ENCODE measurements around the gene ARIH2. TPM values are rescaled to one million over a fixed set of nuclear protein-coding genes. Genes with fewer than 3 reads are reported as not detected.

Gene ARIH2
- total RNA-seq, 1 donor from 2014 or later: 157 TPM

- H3K9me3 Mint-ChIP-seq: no peaks in the 10 kb centered on the region
- no peaks in the 10 kb centered on the region for H3K27me3 Mint-ChIP-seq
- DNase-seq: no peak
- H3K4me1 Mint-ChIP-seq: peaks cover 18% of the 10 kb centered on the region
- peak overlapping the region; percentile 38 for H3K4me3 Mint-ChIP-seq
- peaks cover 59% of the 10 kb centered on the region for H3K36me3 Mint-ChIP-seq (ENCODE audit: low read depth)
- H3K27ac Mint-ChIP-seq: no peak overlapping the region
- intact Hi-C loops (cut with micrococcal nuclease): no loop called here
Measured at GRCh38 chr3:48966876-48967361, 48.3 kb downstream of the ARIH2 start.

DNA sequence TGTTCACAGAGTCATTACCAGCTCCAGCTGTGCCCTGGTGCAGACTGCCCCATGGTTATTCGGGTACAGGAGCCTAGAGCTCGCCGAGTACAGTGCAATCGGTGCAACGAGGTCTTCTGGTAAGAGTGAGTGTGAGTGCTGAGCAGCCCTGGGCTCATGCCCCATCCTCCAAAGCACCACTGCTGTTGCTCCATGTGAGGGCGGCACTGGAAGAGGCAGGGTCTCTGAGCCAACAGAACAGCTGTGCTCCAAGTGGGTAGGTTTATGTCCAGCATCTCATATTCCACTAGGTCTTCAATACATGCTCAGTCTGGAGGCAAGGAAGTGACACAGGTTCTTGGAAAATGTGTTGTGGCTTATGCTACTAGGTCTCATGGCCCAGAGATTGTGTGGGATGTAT is 51.9 kb downstream of the ARIH2 start:
- no peak overlapping the region for H3K4me3 Mint-ChIP-seq
- H3K27ac Mint-ChIP-seq: peak overlapping the region; percentile 49
- H3K36me3 Mint-ChIP-seq (ENCODE audit: low read depth): peaks cover 63% of the 10 kb centered on the region
- peaks cover 14% of the 10 kb centered on the region for H3K4me1 Mint-ChIP-seq
- no peaks in the 10 kb centered on the region for H3K27me3 Mint-ChIP-seq
- intact Hi-C loops (cut with micrococcal nuclease): no loop called here
- no peak for DNase-seq
- H3K9me3 Mint-ChIP-seq: no peaks in the 10 kb centered on the region

DNA sequence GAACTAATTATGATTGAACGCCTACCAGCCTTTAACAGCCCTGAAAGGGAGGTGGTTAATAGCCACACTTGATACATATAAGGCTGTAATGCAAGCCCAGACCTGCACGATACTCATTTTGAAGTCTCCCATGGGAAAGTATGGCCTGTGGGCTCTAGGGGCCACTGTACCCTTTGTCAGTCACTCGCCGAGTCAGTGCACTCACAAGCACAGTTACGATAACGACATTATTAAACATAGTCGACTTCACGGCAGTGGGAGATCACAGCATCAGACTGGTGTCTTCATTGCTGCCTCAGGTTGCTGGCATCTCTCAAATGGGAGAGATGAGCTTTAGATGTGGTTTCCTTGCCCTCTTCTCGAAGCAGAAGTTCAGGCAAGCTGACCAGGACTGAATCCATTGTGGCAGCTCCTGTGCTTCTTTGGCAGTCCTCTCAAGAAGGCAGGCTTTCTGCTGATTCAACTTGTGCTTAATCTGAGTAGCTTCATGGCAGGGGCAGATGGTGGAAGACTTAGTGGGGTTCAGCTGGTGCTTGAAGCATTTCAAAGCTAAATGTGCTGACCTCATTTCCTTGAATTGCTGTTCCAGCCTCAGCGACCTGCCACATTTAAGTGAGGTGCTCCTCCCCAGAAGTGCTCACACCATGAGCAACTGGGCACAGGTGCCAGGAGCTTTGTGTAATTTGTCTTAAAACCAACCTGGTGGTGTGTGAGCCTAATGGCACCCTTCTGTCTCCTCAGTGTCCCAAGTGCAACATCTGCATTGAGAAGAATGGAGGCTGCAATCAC is 55.6 kb downstream of the ARIH2 start:
- no peak for DNase-seq
- no peaks in the 10 kb centered on the region for H3K9me3 Mint-ChIP-seq
- no peak overlapping the region for H3K4me3 Mint-ChIP-seq
- H3K4me1 Mint-ChIP-seq: peaks cover 5% of the 10 kb centered on the region
- H3K36me3 Mint-ChIP-seq (ENCODE audit: low read depth): peaks cover 58% of the 10 kb centered on the region
- no peak overlapping the region for H3K27ac Mint-ChIP-seq
- intact Hi-C loops (cut with micrococcal nuclease): no loop called here
- no peaks in the 10 kb centered on the region for H3K27me3 Mint-ChIP-seq

- Mint-ChIP-seq H3K27ac (peak overlapping the region; percentile 43), H3K27me3 (no peaks in the 10 kb centered on the region), H3K4me1 (no peaks in the 10 kb centered on the region), H3K9me3 (no peaks in the 10 kb centered on the region), H3K4me3 (no peak overlapping the region), H3K36me3 (ENCODE audit: low read depth) (peaks cover 65% of the 10 kb centered on the region)
- intact Hi-C loops (cut with micrococcal nuclease): no loop called here
- peak; percentile 53 for DNase-seq
Measured at GRCh38 chr3:48979451-48979850, 60.8 kb downstream of the ARIH2 start.

GRCh38 chr3:48980295-48980694 is 61.7 kb downstream of the ARIH2 start:
- Mint-ChIP-seq H3K4me3 (no peak overlapping the region), H3K36me3 (ENCODE audit: low read depth) (peaks cover 61% of the 10 kb centered on the region), H3K4me1 (no peaks in the 10 kb centered on the region), H3K27ac (no peak overlapping the region), H3K27me3 (no peaks in the 10 kb centered on the region), H3K9me3 (no peaks in the 10 kb centered on the region)
- intact Hi-C loops (cut with micrococcal nuclease): no loop called here
- no peak for DNase-seq

GRCh38 chr3:48982016-48982415 is 63.4 kb downstream of the ARIH2 start:
- Mint-ChIP-seq H3K36me3 (ENCODE audit: low read depth) (peaks cover 56% of the 10 kb centered on the region), H3K27ac (no peak overlapping the region), H3K27me3 (no peaks in the 10 kb centered on the region), H3K4me1 (peaks cover 2% of the 10 kb centered on the region), H3K9me3 (no peaks in the 10 kb centered on the region), H3K4me3 (no peak overlapping the region)
- intact Hi-C loops (cut with micrococcal nuclease): no loop called here
- no peak for DNase-seq

- Mint-ChIP-seq H3K27ac (no peak overlapping the region), H3K9me3 (no peaks in the 10 kb centered on the region), H3K27me3 (no peaks in the 10 kb centered on the region), H3K36me3 (ENCODE audit: low read depth) (peaks cover 56% of the 10 kb centered on the region), H3K4me3 (no peak overlapping the region), H3K4me1 (peaks cover 3% of the 10 kb centered on the region)
- no peak for DNase-seq
- intact Hi-C loops (cut with micrococcal nuclease): no loop called here
Measured at GRCh38 chr3:48982686-48983085, 64.0 kb downstream of the ARIH2 start.

DNA sequence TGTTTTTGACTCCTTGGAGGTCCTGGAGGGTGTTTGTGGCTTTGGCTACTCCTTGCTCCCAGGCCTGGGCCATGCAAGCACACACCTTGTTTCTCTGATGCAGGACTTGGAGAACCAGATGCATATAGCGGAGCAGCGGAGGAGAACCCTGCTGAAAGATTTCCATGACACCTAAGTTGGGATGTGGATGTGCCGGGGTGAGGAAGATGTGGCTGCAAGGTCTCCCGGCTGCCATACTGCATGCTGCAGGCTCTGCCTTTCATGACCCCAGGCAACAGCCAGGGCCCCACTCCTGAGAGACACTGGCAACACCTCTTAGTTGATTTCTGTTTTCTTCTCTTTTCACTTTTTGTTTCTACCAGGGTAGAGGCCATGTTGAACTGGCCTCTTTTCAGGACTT is 64.5 kb downstream of the ARIH2 start:
- no peak for DNase-seq
- H3K27me3 Mint-ChIP-seq: no peaks in the 10 kb centered on the region
- H3K4me3 Mint-ChIP-seq: no peak overlapping the region
- H3K4me1 Mint-ChIP-seq: peaks cover 6% of the 10 kb centered on the region
- H3K36me3 Mint-ChIP-seq (ENCODE audit: low read depth): peaks cover 54% of the 10 kb centered on the region
- H3K27ac Mint-ChIP-seq: no peak overlapping the region
- H3K9me3 Mint-ChIP-seq: no peaks in the 10 kb centered on the region
- intact Hi-C loops (cut with micrococcal nuclease): no loop called here

- Mint-ChIP-seq H3K36me3 (ENCODE audit: low read depth) (peaks cover 47% of the 10 kb centered on the region), H3K4me1 (peaks cover 15% of the 10 kb centered on the region), H3K9me3 (no peaks in the 10 kb centered on the region), H3K27ac (no peak overlapping the region), H3K4me3 (no peak overlapping the region), H3K27me3 (no peaks in the 10 kb centered on the region)
- no peak for DNase-seq
- intact Hi-C loops (cut with micrococcal nuclease): no loop called here
Measured at GRCh38 chr3:48984663-48985062, 66.0 kb downstream of the ARIH2 start.

GRCh38 chr3:48985831-48986376 is 67.3 kb downstream of the ARIH2 start:
- Mint-ChIP-seq H3K27ac (no peak overlapping the region), H3K36me3 (ENCODE audit: low read depth) (peaks cover 44% of the 10 kb centered on the region), H3K9me3 (no peaks in the 10 kb centered on the region), H3K4me3 (no peak overlapping the region), H3K27me3 (no peaks in the 10 kb centered on the region), H3K4me1 (peaks cover 17% of the 10 kb centered on the region)
- peak; percentile 53 for DNase-seq
- intact Hi-C loops (cut with micrococcal nuclease): no loop called here

DNA sequence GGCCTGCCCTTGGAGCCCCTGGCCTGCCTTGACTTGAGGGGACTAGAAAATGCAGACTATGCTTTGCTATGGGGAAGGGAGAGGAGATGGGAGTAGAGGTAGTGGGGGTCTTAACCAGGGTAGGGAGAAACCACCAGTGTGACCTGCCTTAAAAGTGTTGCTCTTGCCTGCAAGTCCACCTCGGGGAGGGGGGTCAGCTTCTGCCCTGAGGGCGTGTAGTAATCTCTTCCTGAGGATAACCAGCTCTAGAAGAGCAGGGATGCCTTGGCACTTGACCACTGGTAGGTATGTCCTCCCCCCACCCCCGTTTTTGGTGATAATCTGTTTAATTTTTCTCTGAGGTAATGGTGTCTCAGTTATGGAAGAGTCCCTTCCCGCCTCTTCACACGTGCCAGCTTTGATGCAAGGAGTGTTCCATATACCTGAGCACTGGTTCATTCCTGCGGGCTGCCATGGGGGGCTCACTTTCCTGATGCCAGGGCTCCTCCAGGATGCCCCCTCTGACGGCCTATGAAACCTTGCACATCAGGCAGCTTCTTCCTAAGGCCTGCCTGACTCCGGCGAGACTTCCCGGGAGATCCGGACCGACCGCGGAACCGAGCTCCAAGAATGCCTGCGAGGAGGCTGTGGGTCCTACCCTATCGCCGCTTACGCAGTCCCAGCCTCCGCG is 70.6 kb downstream of the ARIH2 start:
- peak; percentile 58 for DNase-seq
- H3K27ac Mint-ChIP-seq: peak overlapping the region; percentile 95
- H3K27me3 Mint-ChIP-seq: no peaks in the 10 kb centered on the region
- H3K4me1 Mint-ChIP-seq: peaks cover 35% of the 10 kb centered on the region
- intact Hi-C loops (cut with micrococcal nuclease): loop anchor here (1.0 to 2.0 kb wide), 4 partner anchors 18 to 170 kb away; partner anchors contain the start of genes QRICH1 and WDR6
- no peaks in the 10 kb centered on the region for H3K9me3 Mint-ChIP-seq
- peaks cover 29% of the 10 kb centered on the region for H3K36me3 Mint-ChIP-seq (ENCODE audit: low read depth)
- peak overlapping the region; percentile 96 for H3K4me3 Mint-ChIP-seq

- Mint-ChIP-seq H3K4me3 (peak within 1 kb of the TSS; percentile 96), H3K4me1 (peaks cover 36% of the 10 kb centered on the region), H3K27me3 (no peaks in the 10 kb centered on the region), H3K36me3 (ENCODE audit: low read depth) (peaks cover 28% of the 10 kb centered on the region), H3K9me3 (no peaks in the 10 kb centered on the region), H3K27ac (peak within 1 kb of the TSS; percentile 95)
- intact Hi-C loops (cut with micrococcal nuclease): loop anchor here (1.0 to 2.0 kb wide), 5 partner anchors 17 to 169 kb away; partner anchors contain the start of genes QRICH1 and WDR6
- DNase-seq: peak; percentile 91
Measured at GRCh38 chr3:48989796-48990635, 71.4 kb downstream of the ARIH2 start, which contains the start of gene P4HTM. Gene P4HTM (plus strand): TSS chr3:48990241. CDS start chr3:48990257, 16 bp downstream.
